OCI-LY7 (cell line): Measurements from ENCODE around the gene PKNOX1. TPM values are rescaled to one million over a fixed set of nuclear protein-coding genes. Genes with fewer than 3 reads are reported as not detected.

Experiments used
- BruUV-seq: library from RNA; stranded (reverse); fragments of 400-500 nt; replicated peaks from 2 replicates; lab custom pipeline; 2021; lab: Mats Ljungman, UMichigan
- CTCF ChIA-PET: fragments of 300-600 bp; sonication (Branson Sonifier 250); formaldehyde crosslinking; loops from one replicate; lab custom pipeline; 2022; ENCODE audit warnings: antibody characterized with exemption; ENCODE audit not compliant: unreplicated experiment; lab: Charles Lee
- POLR2A ChIA-PET: fragments of 300-600 bp; sonication (Branson Sonifier 250); formaldehyde crosslinking; loops from one replicate; lab custom pipeline; 2022; ENCODE audit warnings: antibody characterized with exemption; lab: Charles Lee
- DNase-seq: peaks from one replicate; pipeline ENCODE4 v3.0.0-alpha.2; 2015; ENCODE audit warnings: low spot score
- H2AFZ ChIP-seq: fragments of 200-600 bp; sonication (generic), shearing (Covaris generic); 2 replicates; pipeline ENCODE4 v1.6.1; 2014; ENCODE audit warnings: mild to moderate bottlenecking, antibody characterized with exemption, low read length, moderate library complexity
- H3K27ac ChIP-seq: fragments of 200-600 bp; sonication (generic); 2 replicates; pipeline ENCODE4 v1.5.1; 2014; ENCODE audit warnings: mixed run types, low read depth, mild to moderate bottlenecking, moderate library complexity, low read length, inconsistent platforms; ENCODE audit not compliant: poor library complexity, severe bottlenecking
- H3K36me3 ChIP-seq: fragments of 200-600 bp; sonication (generic); 2 replicates; pipeline ENCODE4 v1.6.1; 2014; ENCODE audit warnings: mild to moderate bottlenecking, antibody characterized with exemption, low read length, moderate library complexity, mixed read lengths; ENCODE audit not compliant: insufficient read depth
- H3K4me1 ChIP-seq: fragments of 200-600 bp; sonication (generic); 2 replicates; pipeline ENCODE4 v1.5.1; 2014; ENCODE audit warnings: mild to moderate bottlenecking, low read length; ENCODE audit not compliant: insufficient read depth, poor library complexity, severe bottlenecking
- H3K4me2 ChIP-seq: fragments of 200-600 bp; sonication (generic); 2 replicates; pipeline ENCODE4 v1.6.1; 2014; ENCODE audit warnings: mild to moderate bottlenecking, low read length
- H3K4me3 ChIP-seq: fragments of 200-600 bp; sonication (generic); 2 replicates; pipeline ENCODE4 v1.5.1; 2014; ENCODE audit warnings: mild to moderate bottlenecking, low read depth, low read length; ENCODE audit not compliant: poor library complexity, severe bottlenecking
- H3K79me2 ChIP-seq: fragments of 200-600 bp; sonication (generic); 2 replicates; pipeline ENCODE4 v1.6.1; 2016; ENCODE audit warnings: low read depth, mild to moderate bottlenecking, low read length, moderate library complexity, mixed read lengths; ENCODE audit not compliant: insufficient read depth
- H3K9me2 ChIP-seq: fragments of 200-600 bp; sonication (generic); 2 replicates; pipeline ENCODE4 v1.6.1; 2016; ENCODE audit warnings: mild to moderate bottlenecking, low read length, mixed read lengths; ENCODE audit not compliant: insufficient read depth
- H3K9me3 ChIP-seq: fragments of 200-600 bp; sonication (generic); 2 replicates; pipeline ENCODE4 v1.6.1; 2014; ENCODE audit warnings: mild to moderate bottlenecking, mixed run types, low read length, mixed read lengths
- H4K20me1 ChIP-seq: fragments of 200-600 bp; sonication (generic); 2 replicates; pipeline ENCODE4 v1.6.1; 2014; ENCODE audit warnings: mild to moderate bottlenecking, antibody characterized with exemption, low read length, moderate library complexity, mixed read lengths; ENCODE audit not compliant: insufficient read depth
- EZH2phosphoT487 ChIP-seq: fragments of 200-600 bp; sonication (generic); IDR thresholded peaks from 2 replicates; pipeline ENCODE4 v1.6.1; 2018; ENCODE audit warnings: low read depth, borderline replicate concordance, mild to moderate bottlenecking, mixed run types, antibody characterized with exemption, low read length, moderate library complexity, mixed read lengths
- intact Hi-C: fragments of 100-400 bp; cut with micrococcal nuclease; formaldehyde crosslinking; loops from one replicate; pipeline ENCODE4 v1.10.0; 2022; ENCODE audit not compliant: unreplicated experiment
- total RNA-seq, 2 experiments: library from RNA; depleted of rRNA in 1 of 2; stranded (reverse); fragments of >200 nt in 1 of 2; shearing (Covaris generic) in 1 of 2; gene quantifications; 2 replicates each; pipeline ENCODE4 v1.2.3, GENCODE V29; 2014 to 2022
- TF ChIP-seq, protein P1 (sequence below): fragments of 200-600 bp; sonication (generic); conservative IDR thresholded peaks from 2 replicates; pipeline ENCODE4 v1.5.1; 2014; ENCODE audit warnings: mild to moderate bottlenecking, antibody characterized with exemption, low read length, moderate library complexity, mixed read lengths

Gene PKNOX1
- total RNA-seq, 2 experiments from 2014 or later, result 23.7 to 32.9 TPM

DNA sequence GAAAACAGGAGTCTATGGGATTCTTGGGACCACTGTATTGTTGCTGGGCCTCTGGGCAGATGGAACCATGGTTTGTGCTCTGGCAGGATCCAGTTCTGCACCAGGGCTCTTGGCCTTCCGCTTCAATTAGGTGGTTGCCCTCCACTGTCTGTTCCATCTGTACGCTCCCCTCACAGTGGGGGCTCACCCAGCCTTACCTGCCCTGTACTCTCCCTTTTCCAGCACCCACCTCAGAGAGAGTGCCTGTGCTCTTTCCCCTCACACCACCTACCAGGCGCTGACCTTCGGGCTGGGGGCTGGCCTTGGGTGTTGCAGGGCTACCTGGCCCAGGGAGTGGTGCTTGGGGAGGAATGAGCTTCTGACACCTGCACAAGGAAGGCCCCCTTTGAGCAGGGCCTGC lies 7.5 kb downstream of the PKNOX1 start:
- no peak overlapping the region for H2AFZ ChIP-seq
- H3K4me3 ChIP-seq, result no peak overlapping the region
- no peak for TF ChIP-seq EZH2phosphoT487
- TF ChIP-seq, protein P1, sequence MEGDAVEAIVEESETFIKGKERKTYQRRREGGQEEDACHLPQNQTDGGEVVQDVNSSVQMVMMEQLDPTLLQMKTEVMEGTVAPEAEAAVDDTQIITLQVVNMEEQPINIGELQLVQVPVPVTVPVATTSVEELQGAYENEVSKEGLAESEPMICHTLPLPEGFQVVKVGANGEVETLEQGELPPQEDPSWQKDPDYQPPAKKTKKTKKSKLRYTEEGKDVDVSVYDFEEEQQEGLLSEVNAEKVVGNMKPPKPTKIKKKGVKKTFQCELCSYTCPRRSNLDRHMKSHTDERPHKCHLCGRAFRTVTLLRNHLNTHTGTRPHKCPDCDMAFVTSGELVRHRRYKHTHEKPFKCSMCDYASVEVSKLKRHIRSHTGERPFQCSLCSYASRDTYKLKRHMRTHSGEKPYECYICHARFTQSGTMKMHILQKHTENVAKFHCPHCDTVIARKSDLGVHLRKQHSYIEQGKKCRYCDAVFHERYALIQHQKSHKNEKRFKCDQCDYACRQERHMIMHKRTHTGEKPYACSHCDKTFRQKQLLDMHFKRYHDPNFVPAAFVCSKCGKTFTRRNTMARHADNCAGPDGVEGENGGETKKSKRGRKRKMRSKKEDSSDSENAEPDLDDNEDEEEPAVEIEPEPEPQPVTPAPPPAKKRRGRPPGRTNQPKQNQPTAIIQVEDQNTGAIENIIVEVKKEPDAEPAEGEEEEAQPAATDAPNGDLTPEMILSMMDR, result no peak
- POLR2A ChIA-PET, result interaction anchor here (0.6 to 1.6 kb wide), 2 partner anchors 8 to 977 kb away, joined by 4 to 5 read pairs; no protein-coding TSS in a partner anchor
- peaks cover 37% of the 10 kb centered on the region for H3K4me1 ChIP-seq
- H3K79me2 ChIP-seq, result peaks cover 67% of the 10 kb centered on the region
- CTCF ChIA-PET, result no interaction called here
- H3K4me2 ChIP-seq, result no peak overlapping the region
- H3K9me2 ChIP-seq, result no peaks in the 10 kb centered on the region
- no peaks in the 10 kb centered on the region for H3K9me3 ChIP-seq
- no peak for DNase-seq
- H3K36me3 ChIP-seq, result peaks cover 27% of the 10 kb centered on the region
- no TSS peak for BruUV-seq
- no peak overlapping the region for H3K27ac ChIP-seq
- peaks cover 7% of the 10 kb centered on the region; the same call in 1 of the 2 replicates for H4K20me1 ChIP-seq
- intact Hi-C loops, result loop anchor here (5.0 kb wide), 1 partner anchor 35 kb away; no protein-coding TSS in a partner anchor

DNA sequence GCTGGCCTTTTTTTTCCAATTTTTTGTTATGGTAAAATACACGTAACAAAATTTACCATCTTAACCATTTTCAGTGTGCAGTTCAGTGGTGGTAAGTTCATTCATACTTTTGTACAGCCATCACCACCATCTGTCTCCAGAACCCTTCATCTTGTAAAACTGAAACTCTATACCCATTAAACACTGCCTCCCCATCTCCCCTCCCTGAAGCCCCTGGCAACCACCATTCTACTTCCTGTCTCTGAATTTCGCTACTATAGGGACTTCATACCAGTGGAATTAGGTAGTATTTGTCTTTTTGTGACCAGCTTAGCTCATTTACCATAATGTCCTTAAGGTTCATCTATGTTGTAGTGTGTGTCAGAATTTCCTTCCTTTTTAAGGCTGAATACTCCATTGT lies 8.7 kb downstream of the PKNOX1 start:
- TF ChIP-seq, protein P1, result no peak
- TF ChIP-seq EZH2phosphoT487, result no peak
- Histone ChIP-seq H3K36me3 (peaks cover 23% of the 10 kb centered on the region), H3K9me3 (no peaks in the 10 kb centered on the region), H3K79me2 (peaks cover 60% of the 10 kb centered on the region), H3K9me2 (no peaks in the 10 kb centered on the region), H4K20me1 (peaks cover 5% of the 10 kb centered on the region; the same call in 1 of the 2 replicates), H3K4me3 (no peak overlapping the region), H3K4me2 (peak overlapping the region; percentile 22; the same call in 1 of the 2 replicates), H3K4me1 (peaks cover 35% of the 10 kb centered on the region), H3K27ac (no peak overlapping the region), H2AFZ (no peak overlapping the region)
- POLR2A ChIA-PET, result interaction anchor here (0.5 kb wide), 1 partner anchor 15 kb away, joined by 5 read pairs; no protein-coding TSS in a partner anchor
- intact Hi-C loops, result loop anchor here (5.0 kb wide), 1 partner anchor 34 kb away; no protein-coding TSS in a partner anchor
- BruUV-seq, result no TSS peak
- CTCF ChIA-PET, result no interaction called here
- DNase-seq, result no peak

DNA sequence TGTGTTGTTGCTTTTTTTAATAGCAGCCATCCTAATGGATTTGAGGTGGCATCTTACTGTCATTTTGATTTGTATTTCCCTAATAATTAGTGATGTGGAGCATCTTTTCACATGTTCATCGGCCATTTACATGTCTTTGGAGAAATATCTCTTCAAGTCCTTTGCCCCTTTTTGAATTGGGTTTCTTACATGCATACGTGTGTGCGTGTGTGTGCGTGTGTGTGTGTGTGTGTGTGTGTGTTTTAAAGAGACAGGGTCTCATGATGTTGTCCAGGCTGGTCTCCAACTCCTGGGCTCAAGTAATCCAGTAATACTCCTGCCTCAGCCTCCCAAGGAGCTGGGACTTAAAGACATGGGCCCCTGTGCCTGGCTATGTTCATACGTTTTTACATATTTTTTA lies 9.5 kb downstream of the PKNOX1 start:
- Histone ChIP-seq H3K4me1 (peaks cover 37% of the 10 kb centered on the region), H3K27ac (no peak overlapping the region), H4K20me1 (peaks cover 5% of the 10 kb centered on the region; the same call in 1 of the 2 replicates), H3K79me2 (peaks cover 62% of the 10 kb centered on the region), H3K4me3 (no peak overlapping the region), H3K36me3 (peaks cover 20% of the 10 kb centered on the region), H3K4me2 (no peak overlapping the region), H2AFZ (no peak overlapping the region), H3K9me2 (no peaks in the 10 kb centered on the region), H3K9me3 (no peaks in the 10 kb centered on the region)
- CTCF ChIA-PET, result no interaction called here
- intact Hi-C loops, result loop anchor here (5.0 kb wide), 1 partner anchor 33 kb away; no protein-coding TSS in a partner anchor
- TSS peak; percentile 26 for BruUV-seq
- DNase-seq, result no peak
- POLR2A ChIA-PET, result no interaction called here
- no peak for TF ChIP-seq EZH2phosphoT487
- TF ChIP-seq, protein P1, result no peak
